Astrocyte (in vitro differentiated cells and primary cell): ENCODE results near the gene SLBP. TPM values are rescaled to one million over a fixed set of nuclear protein-coding genes. Genes with fewer than 3 reads are reported as not detected.

Experiments used
- DNase-seq: peaks from one replicate; pipeline ENCODE4 v3.0.0-alpha.2; 2010; ENCODE audit warnings: low read depth
- FAIRE-seq: peaks from 2 replicates; lab custom pipeline; 2011; peaks lifted over from hg19 to GRCh38; lab: Jason Lieb, UNC
- H2AFZ ChIP-seq: 2 replicates; pipeline ENCODE4 v1.6.0; 2012; ENCODE audit warnings: low read depth, low read length, inconsistent platforms
- H3K27ac ChIP-seq: 2 replicates; pipeline ENCODE4 v1.5.1; 2011; ENCODE audit warnings: low read depth, low read length, inconsistent platforms
- H3K27me3 ChIP-seq: 2 replicates; pipeline ENCODE4 v1.6.0; 2011; ENCODE audit warnings: low read length, inconsistent platforms; ENCODE audit not compliant: insufficient read depth
- H3K36me3 ChIP-seq: 2 replicates; pipeline ENCODE4 v1.5.1; 2011; ENCODE audit warnings: low read length, inconsistent platforms; ENCODE audit not compliant: insufficient read depth
- H3K4me1 ChIP-seq: 2 replicates; pipeline ENCODE4 v1.5.1; 2011; ENCODE audit warnings: low read length, inconsistent platforms; ENCODE audit not compliant: insufficient read depth
- H3K4me2 ChIP-seq: 2 replicates; pipeline ENCODE4 v1.6.0; 2012; ENCODE audit warnings: low read length, inconsistent platforms
- H3K4me3 ChIP-seq: 2 replicates; pipeline ENCODE4 v1.5.1; 2011; ENCODE audit warnings: low read depth, mild to moderate bottlenecking, low read length, inconsistent platforms; ENCODE audit not compliant: insufficient read depth
- H3K79me2 ChIP-seq: 2 replicates; pipeline ENCODE4 v1.6.0; 2012; ENCODE audit warnings: mild to moderate bottlenecking, low read length, inconsistent platforms; ENCODE audit not compliant: insufficient read depth
- H3K9ac ChIP-seq: 2 replicates; pipeline ENCODE4 v1.6.0; 2012; ENCODE audit warnings: mild to moderate bottlenecking, low read length, inconsistent platforms
- H3K9me3 ChIP-seq: 2 replicates; pipeline ENCODE4 v1.5.1; 2012; ENCODE audit warnings: low read depth, mild to moderate bottlenecking, low read length, inconsistent platforms; ENCODE audit not compliant: insufficient read depth
- H4K20me1 ChIP-seq: 2 replicates; pipeline ENCODE4 v1.6.0; 2012; ENCODE audit warnings: low read length, inconsistent platforms; ENCODE audit not compliant: insufficient read depth
- H3K27ac Mint-ChIP-seq: one replicate; pipeline ENCODE4 v1.8.0; 2021; ENCODE audit warnings: mild to moderate bottlenecking, mixed read lengths; ENCODE audit not compliant: unreplicated experiment
- H3K27me3 Mint-ChIP-seq: one replicate; pipeline ENCODE4 v1.8.0; 2021; ENCODE audit warnings: low read depth, mixed read lengths; ENCODE audit not compliant: unreplicated experiment
- H3K36me3 Mint-ChIP-seq: one replicate; pipeline ENCODE4 v1.8.0; 2021; ENCODE audit warnings: low read depth, mixed read lengths; ENCODE audit not compliant: unreplicated experiment
- H3K4me1 Mint-ChIP-seq: one replicate; pipeline ENCODE4 v1.8.0; 2021; ENCODE audit warnings: low read depth, mixed read lengths; ENCODE audit not compliant: unreplicated experiment
- H3K4me3 Mint-ChIP-seq: one replicate; pipeline ENCODE4 v1.8.0; 2021; ENCODE audit warnings: mild to moderate bottlenecking, moderate library complexity, mixed read lengths; ENCODE audit not compliant: unreplicated experiment
- H3K9me3 Mint-ChIP-seq: one replicate; pipeline ENCODE4 v1.8.0; 2021; ENCODE audit warnings: mild to moderate bottlenecking, mixed read lengths; ENCODE audit not compliant: unreplicated experiment
- CTCF ChIP-seq: IDR thresholded peaks from 2 replicates; pipeline ENCODE4 v1.5.1; 2011; ENCODE audit warnings: low read depth, mild to moderate bottlenecking, inconsistent platforms, low read length, moderate library complexity; ENCODE audit not compliant: insufficient read depth
- EZH2 ChIP-seq: IDR thresholded peaks from 2 replicates; pipeline ENCODE4 v1.6.1; 2012; ENCODE audit warnings: mild to moderate bottlenecking, low read length, inconsistent platforms; ENCODE audit not compliant: insufficient read depth
- total RNA-seq: library from RNA; stranded (reverse); gene quantifications from 2 replicates; pipeline ENCODE4 v1.2.1, GENCODE V29; 2021

The SLBP gene
- total RNA-seq, 1 donor from 2014 or later: 44.5 TPM

GRCh38 chr4:1758306-1759121 lies 46.4 kb upstream of the SLBP start:
- no peaks in the 10 kb centered on the region for H3K27me3 ChIP-seq
- Mint-ChIP-seq H3K27ac (no peak overlapping the region), H3K36me3 (no peaks in the 10 kb centered on the region), H3K9me3 (no peaks in the 10 kb centered on the region), H3K27me3 (peaks cover 4% of the 10 kb centered on the region), H3K4me3 (no peak overlapping the region), H3K4me1 (no peaks in the 10 kb centered on the region)
- H3K9me3 ChIP-seq: no peaks in the 10 kb centered on the region
- H3K36me3 ChIP-seq: no peaks in the 10 kb centered on the region
- FAIRE-seq: no peak
- H3K4me2 ChIP-seq: no peak overlapping the region
- no peaks in the 10 kb centered on the region for H3K4me1 ChIP-seq
- no peak for DNase-seq
- no peak for TF ChIP-seq CTCF
- no peak for TF ChIP-seq EZH2
- no peak overlapping the region for H3K4me3 ChIP-seq
- no peaks in the 10 kb centered on the region for H3K79me2 ChIP-seq
- no peak overlapping the region for H2AFZ ChIP-seq
- no peak overlapping the region for H3K9ac ChIP-seq
- no peaks in the 10 kb centered on the region for H4K20me1 ChIP-seq
- H3K27ac ChIP-seq: no peak overlapping the region

GRCh38 chr4:1757836-1758235 lies 45.7 kb upstream of the SLBP start:
- H3K27ac ChIP-seq: no peak overlapping the region
- no peak for FAIRE-seq
- Mint-ChIP-seq H3K4me1 (no peaks in the 10 kb centered on the region), H3K9me3 (no peaks in the 10 kb centered on the region), H3K27ac (no peak overlapping the region), H3K36me3 (no peaks in the 10 kb centered on the region), H3K4me3 (no peak overlapping the region), H3K27me3 (peaks cover 4% of the 10 kb centered on the region)
- no peak overlapping the region for H3K9ac ChIP-seq
- no peaks in the 10 kb centered on the region for H3K4me1 ChIP-seq
- no peaks in the 10 kb centered on the region for H4K20me1 ChIP-seq
- H3K79me2 ChIP-seq: no peaks in the 10 kb centered on the region
- no peaks in the 10 kb centered on the region for H3K9me3 ChIP-seq
- TF ChIP-seq EZH2 (no peak), CTCF (no peak)
- no peak overlapping the region for H3K4me3 ChIP-seq
- no peak overlapping the region for H2AFZ ChIP-seq
- DNase-seq: no peak
- no peak overlapping the region for H3K4me2 ChIP-seq
- no peaks in the 10 kb centered on the region for H3K27me3 ChIP-seq
- H3K36me3 ChIP-seq: no peaks in the 10 kb centered on the region
